Parathyroid adenoma (tissue), 2 donors: ENCODE results near the gene ETHE1.

ENCODE experiments used
- H2AFZ ChIP-seq: fragments of 300-600 bp; sonication (generic); one replicate; pipeline ENCODE4 v1.7.0; 2017; ENCODE audit warnings: antibody characterized with exemption, mild to moderate bottlenecking
- H3K27ac ChIP-seq: fragments of 300-600 bp; sonication (generic); one replicate; pipeline ENCODE4 v1.7.0; 2017
- H3K27me3 ChIP-seq: fragments of 300-600 bp; sonication (generic); one replicate; pipeline ENCODE4 v1.7.0; 2017; ENCODE audit warnings: low read length; ENCODE audit not compliant: control insufficient read depth, insufficient read depth
- H3K36me3 ChIP-seq: fragments of 300-600 bp; sonication (generic); one replicate; pipeline ENCODE4 v1.7.0; 2017; ENCODE audit warnings: low read length; ENCODE audit not compliant: control insufficient read depth, insufficient read depth
- H3K4me1 ChIP-seq: fragments of 300-600 bp; sonication (generic); one replicate; pipeline ENCODE4 v1.7.0; 2017; ENCODE audit warnings: control low read depth
- H3K4me2 ChIP-seq: fragments of 300-600 bp; sonication (generic); one replicate; pipeline ENCODE4 v1.7.0; 2017; ENCODE audit warnings: low read length
- H3K4me3 ChIP-seq: fragments of 300-600 bp; sonication (generic); one replicate; pipeline ENCODE4 v1.7.0; 2017; ENCODE audit warnings: low read depth, low read length
- H3K79me2 ChIP-seq: fragments of 300-600 bp; sonication (generic); one replicate; pipeline ENCODE4 v1.7.0; 2017; ENCODE audit warnings: control low read depth
- H3K9ac ChIP-seq: fragments of 300-600 bp; sonication (generic); one replicate; pipeline ENCODE4 v1.7.0; 2017; ENCODE audit warnings: mild to moderate bottlenecking
- H3K9me3 ChIP-seq: fragments of 300-600 bp; sonication (generic); one replicate; pipeline ENCODE4 v1.7.0; 2017; ENCODE audit warnings: low read length; ENCODE audit not compliant: control insufficient read depth
- CTCF ChIP-seq: fragments of 300-600 bp; sonication (generic); IDR thresholded peaks from one replicate; pipeline ENCODE4 v1.7.0; 2017; ENCODE audit warnings: antibody characterized with exemption, mild to moderate bottlenecking
- donor health status: primary hyperparathyroidism.

Gene ETHE1

GRCh38 chr19:43526884-43527859 is at the start of gene ETHE1:
Gene ETHE1 (minus strand): TSS chr19:43527201. CDS start chr19:43527177, 24 bp downstream.
- H3K9me3 ChIP-seq: no peaks in the 10 kb centered on the region
- no peaks in the 10 kb centered on the region for H3K36me3 ChIP-seq
- H3K4me2 ChIP-seq: peak within 1 kb of the TSS; percentile 94
- no peak for TF ChIP-seq CTCF
- H3K4me1 ChIP-seq: peaks cover 6% of the 10 kb centered on the region
- H3K9ac ChIP-seq: peak within 1 kb of the TSS; percentile 68
- peak within 1 kb of the TSS; percentile 96 for H2AFZ ChIP-seq
- H3K27ac ChIP-seq: peak within 1 kb of the TSS; percentile 58
- H3K79me2 ChIP-seq: no peaks in the 10 kb centered on the region
- no peaks in the 10 kb centered on the region for H3K27me3 ChIP-seq
- H3K4me3 ChIP-seq: peak within 1 kb of the TSS; percentile 73

- Histone ChIP-seq H3K27ac (peak overlapping the region; percentile 31), H2AFZ (peak overlapping the region; percentile 85), H3K9me3 (no peaks in the 10 kb centered on the region), H3K36me3 (no peaks in the 10 kb centered on the region), H3K27me3 (no peaks in the 10 kb centered on the region), H3K4me3 (peak overlapping the region; percentile 90), H3K4me1 (no peaks in the 10 kb centered on the region), H3K79me2 (peaks cover 10% of the 10 kb centered on the region), H3K4me2 (peak overlapping the region; percentile 79), H3K9ac (no peak overlapping the region)
- no peak for TF ChIP-seq CTCF
These were observed 49.2 kb upstream of the ETHE1 start for GRCh38 chr19:43575955-43576878.

GRCh38 chr19:43575156-43575950 is 48.4 kb upstream of the ETHE1 start, which contains the start of the genes PINLYP and XRCC1:
Gene PINLYP (plus strand): TSS chr19:43575801. CDS start chr19:43577192, 1,391 bp downstream.
Gene XRCC1 (minus strand): TSS chr19:43575527. CDS start chr19:43575458, 69 bp downstream.
- H2AFZ ChIP-seq: peak within 1 kb of the TSS; percentile 85
- H3K27ac ChIP-seq: peak within 1 kb of the TSS; percentile 69
- TF ChIP-seq CTCF: no peak
- no peaks in the 10 kb centered on the region for H3K27me3 ChIP-seq
- peak within 1 kb of the TSS; percentile 97 for H3K4me2 ChIP-seq
- H3K36me3 ChIP-seq: no peaks in the 10 kb centered on the region
- H3K79me2 ChIP-seq: peaks cover 11% of the 10 kb centered on the region
- H3K4me3 ChIP-seq: peak within 1 kb of the TSS; percentile 90
- no peaks in the 10 kb centered on the region for H3K4me1 ChIP-seq
- no peaks in the 10 kb centered on the region for H3K9me3 ChIP-seq
- H3K9ac ChIP-seq: peak within 1 kb of the TSS; percentile 87

GRCh38 chr19:43574424-43575155 is 47.6 kb upstream of the ETHE1 start:
- no peaks in the 10 kb centered on the region for H3K27me3 ChIP-seq
- H3K9me3 ChIP-seq: no peaks in the 10 kb centered on the region
- H2AFZ ChIP-seq: peak overlapping the region; percentile 85
- peak overlapping the region; percentile 87 for H3K9ac ChIP-seq
- peaks cover 18% of the 10 kb centered on the region for H3K79me2 ChIP-seq
- H3K4me1 ChIP-seq: no peaks in the 10 kb centered on the region
- H3K27ac ChIP-seq: peak overlapping the region; percentile 69
- peak overlapping the region; percentile 90 for H3K4me3 ChIP-seq
- H3K36me3 ChIP-seq: no peaks in the 10 kb centered on the region
- peak overlapping the region; percentile 97 for H3K4me2 ChIP-seq
- no peak for TF ChIP-seq CTCF
